KBM-7 (cell line): ENCODE results near the gene USP10.

ENCODE experiments used
- DNase-seq: peaks from one replicate; pipeline ENCODE4 v3.0.0-alpha.2; 2015
- in situ Hi-C: fragments of 300-500 bp; cut with MboI; formaldehyde crosslinking; loops from 2 replicates; pipeline ENCODE4 v1.14.3; 2020; ENCODE audit warnings: low sequenced_read_pairs, low pct_unique_long_range_greater_than_20kb, mixed read lengths

Gene USP10

DNA sequence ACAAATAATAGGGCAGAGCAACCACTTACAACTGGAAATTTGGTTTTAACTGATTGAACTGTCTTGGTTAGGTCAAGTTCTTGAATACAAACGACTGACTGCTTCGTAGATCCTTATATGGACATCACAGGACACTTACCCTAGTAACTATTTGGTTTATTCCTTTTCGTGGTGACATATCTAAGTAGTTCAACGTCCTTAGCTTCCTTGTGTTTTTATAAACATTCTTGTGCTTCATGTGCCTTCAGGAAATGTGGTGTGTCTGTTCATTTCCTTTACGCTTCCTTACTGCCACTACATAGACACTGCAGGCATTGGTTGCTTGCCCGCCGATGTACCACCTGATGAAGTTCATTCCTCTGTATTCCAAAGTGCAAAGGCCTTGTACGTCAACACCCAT lies 59.3 kb downstream of the USP10 start:
- in situ Hi-C loops = loop anchor here (10.0 kb wide), 1 partner anchor 206 kb away; no protein-coding TSS in a partner anchor
- DNase-seq = peak; percentile 40

- in situ Hi-C loops = loop anchor here (10.0 kb wide), 1 partner anchor 205 kb away; no protein-coding TSS in a partner anchor
- no peak for DNase-seq
Measured at GRCh38 chr16:84759906-84760305, 60.1 kb downstream of the USP10 start.

GRCh38 chr16:84761448-84762368 lies 61.9 kb downstream of the USP10 start:
- DNase-seq = no peak
- in situ Hi-C loops = no loop called here

GRCh38 chr16:84763164-84763563 lies 63.4 kb downstream of the USP10 start:
- DNase-seq = no peak
- in situ Hi-C loops = no loop called here

DNA sequence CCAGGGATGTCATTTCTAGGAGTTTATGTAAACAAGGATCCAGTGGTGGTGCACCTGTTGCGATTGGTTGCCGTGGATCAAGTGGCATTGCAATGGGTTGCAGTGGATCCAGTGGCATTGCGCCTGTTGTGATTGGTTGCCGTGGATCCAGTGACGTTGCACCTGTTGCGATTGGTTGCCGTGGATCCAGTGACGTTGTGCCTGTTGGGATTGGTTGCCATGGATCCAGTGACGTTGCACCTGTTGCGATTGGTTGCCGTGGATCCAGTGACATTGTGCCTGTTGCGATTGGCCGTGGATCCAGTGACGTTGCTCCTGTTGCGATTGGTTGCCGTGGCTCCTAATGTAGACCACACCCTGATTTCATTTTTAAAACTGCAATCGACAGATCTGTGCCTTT lies 63.8 kb downstream of the USP10 start:
- no peak for DNase-seq
- in situ Hi-C loops = no loop called here

DNA sequence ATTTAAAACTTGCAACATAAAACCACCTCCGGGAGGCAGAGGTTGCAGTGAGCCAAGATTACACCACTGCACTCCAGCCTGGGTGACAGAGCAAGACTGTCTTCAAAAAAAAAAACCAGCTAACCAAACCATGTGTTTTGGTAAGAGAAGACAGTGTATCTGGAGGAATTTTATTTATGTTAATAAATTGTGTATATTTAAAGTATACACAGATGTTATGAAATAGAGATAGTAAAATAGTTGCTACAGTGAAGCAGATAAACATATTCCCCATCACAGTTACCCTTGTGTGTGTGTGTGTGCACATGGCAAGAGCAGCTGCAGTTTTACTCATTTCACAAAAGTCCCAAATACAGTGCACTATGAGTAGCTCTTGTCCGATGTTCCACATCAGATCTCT lies 65.2 kb downstream of the USP10 start:
- in situ Hi-C loops = no loop called here
- no peak for DNase-seq

- in situ Hi-C loops = no loop called here
- DNase-seq = no peak
Measured at GRCh38 chr16:84765616-84766580, 66.1 kb downstream of the USP10 start.

DNA sequence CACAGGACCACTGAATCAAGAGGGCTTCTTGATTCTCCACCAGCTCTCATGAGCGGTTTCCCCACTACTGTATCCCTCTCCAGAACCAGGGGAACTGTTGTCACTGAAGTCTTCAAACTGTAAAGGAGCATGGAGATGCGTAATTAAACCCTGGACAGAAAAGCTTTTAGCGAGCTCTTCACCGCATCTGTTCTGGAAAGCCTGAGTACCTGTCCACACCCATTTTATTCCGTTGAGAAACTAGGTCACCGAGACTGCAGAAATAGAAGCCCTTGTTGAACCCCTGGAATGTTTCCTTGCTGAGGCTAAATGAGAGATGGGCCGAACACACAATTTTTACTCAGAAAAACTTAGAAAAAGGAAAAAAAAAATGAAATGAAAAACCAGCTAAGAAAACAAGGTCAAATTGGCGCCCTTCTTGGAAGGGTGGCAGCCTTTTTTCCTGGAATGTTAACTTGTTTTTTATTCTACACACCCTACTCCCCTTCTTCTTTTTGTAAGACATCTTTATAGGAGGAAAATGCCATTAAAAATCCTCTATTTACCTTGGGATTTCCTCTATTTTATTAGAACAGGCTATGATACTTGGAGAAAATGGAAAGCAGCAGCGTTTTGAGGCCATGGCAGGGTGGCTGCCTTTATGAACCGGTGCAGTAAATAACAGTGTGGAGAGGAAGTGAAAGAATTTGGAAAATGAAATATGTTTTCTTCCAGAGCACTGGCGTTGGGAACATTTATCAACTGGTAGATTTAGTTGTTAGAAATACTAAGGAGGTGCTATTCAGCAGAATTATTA lies 67.4 kb downstream of the USP10 start:
- in situ Hi-C loops = no loop called here
- DNase-seq = no peak

DNA sequence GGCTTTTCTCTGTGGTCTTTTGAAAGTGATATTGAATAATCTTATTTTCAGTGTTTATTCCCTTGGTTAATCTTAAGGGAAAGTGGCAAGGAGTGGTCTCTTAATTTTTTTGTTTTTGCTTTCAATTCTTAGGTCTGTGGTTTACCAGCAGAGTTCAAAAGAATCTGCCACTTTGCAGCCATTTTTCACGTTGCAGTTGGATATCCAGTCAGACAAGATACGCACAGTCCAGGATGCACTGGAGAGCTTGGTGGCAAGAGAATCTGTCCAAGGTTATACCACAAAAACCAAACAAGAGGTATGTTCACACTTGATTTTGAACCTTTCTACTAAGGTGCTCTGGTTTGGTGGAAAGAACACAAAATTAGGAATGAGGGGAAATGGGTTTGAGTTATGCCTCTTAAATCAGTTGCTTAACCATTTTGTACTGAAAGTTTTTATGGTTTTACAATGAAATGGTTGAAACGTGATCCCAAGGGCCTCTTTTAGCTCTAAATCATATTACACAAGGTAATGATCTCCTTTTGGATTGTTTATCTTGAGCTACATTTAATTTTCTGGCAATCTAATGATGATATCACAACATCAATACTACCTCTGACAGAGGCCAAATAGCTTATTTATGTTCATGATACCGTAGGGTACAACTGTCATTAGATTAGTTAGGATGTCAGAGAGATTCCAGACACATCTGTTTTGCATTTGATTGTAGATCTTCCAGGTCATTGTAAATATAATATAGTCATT lies 68.4 kb downstream of the USP10 start:
- DNase-seq = no peak
- in situ Hi-C loops = no loop called here

DNA sequence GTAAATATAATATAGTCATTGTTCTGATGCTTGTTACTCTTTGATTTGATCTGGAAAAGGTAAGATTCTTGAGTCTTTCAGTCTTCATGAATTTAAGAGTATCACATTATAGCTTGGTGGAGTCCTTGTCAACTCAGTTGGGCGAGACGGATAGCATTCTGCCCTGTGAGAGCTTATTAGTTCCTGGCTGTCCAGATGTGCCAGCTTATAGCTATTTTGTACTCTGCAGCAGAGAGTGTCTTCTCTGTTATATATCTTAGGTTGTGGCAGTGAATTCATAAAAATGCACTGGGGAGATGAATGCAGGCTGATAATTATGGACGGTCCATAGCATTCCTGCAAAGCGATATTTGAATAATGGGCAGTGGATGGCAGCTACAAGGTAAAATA lies 69.0 kb downstream of the USP10 start:
- in situ Hi-C loops = no loop called here
- no peak for DNase-seq

DNA sequence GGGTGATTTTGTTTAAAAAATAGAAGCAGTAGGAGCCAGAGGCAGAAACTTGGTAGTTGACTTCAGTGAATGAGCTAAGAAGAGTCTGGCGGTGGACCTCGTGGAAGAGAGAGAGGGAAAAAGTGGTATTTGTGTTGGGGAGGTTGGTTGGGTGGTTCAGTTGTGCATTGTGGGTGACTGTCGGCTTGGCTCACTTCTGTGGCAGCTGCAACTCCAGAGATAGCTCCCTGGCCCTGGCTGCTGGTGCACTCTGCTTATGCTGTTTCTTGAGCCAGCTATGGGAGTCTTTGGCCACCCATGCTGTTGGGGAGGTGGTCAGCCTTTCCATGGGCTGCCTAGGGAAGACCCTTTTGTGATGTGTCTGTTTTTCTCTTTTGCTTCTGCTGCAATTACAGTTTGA lies 69.6 kb downstream of the USP10 start:
- no peak for DNase-seq
- in situ Hi-C loops = no loop called here

- in situ Hi-C loops = no loop called here
- DNase-seq = no peak
Measured at GRCh38 chr16:84773312-84773711, 73.5 kb downstream of the USP10 start.

GRCh38 chr16:84774810-84775209 lies 75.0 kb downstream of the USP10 start:
- in situ Hi-C loops = no loop called here
- DNase-seq = no peak

DNA sequence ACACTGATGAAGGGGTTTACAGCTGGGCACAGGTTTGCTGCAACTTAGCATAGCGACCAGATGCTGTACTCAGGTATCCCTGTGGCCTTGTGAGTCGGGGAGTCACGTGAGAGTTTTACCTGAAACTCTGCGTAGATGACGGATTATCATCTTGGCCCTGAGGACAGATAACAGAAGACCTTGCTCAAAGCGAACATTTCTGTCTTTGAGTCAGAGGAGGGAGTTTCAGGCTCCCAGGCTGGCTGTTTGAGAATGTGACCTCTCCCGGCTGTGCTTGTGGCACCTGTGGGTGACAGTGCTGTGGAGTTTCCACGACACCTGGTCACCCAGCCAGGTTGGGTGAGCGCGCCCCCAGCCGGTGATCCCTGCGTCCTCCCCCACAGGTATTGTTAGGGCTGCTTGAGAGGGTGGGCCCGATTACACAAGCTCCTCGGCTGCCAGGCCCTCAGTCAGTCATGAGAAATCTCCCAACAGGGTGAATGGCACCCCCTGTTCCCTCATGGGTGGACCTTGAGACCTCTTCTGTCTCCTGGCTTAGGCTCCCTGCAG lies 75.5 kb downstream of the USP10 start:
- DNase-seq = no peak
- in situ Hi-C loops = no loop called here

- DNase-seq = no peak
- in situ Hi-C loops = no loop called here
Measured at GRCh38 chr16:84777435-84777834, 77.6 kb downstream of the USP10 start.

- in situ Hi-C loops = no loop called here
- DNase-seq = no peak
Measured at GRCh38 chr16:84778720-84779119, 78.9 kb downstream of the USP10 start.

- in situ Hi-C loops = no loop called here
- no peak for DNase-seq
Measured at GRCh38 chr16:84780063-84780462, 80.3 kb downstream of the USP10 start.
